ENCODE measurements around the gene TCFL5. TPM values are rescaled to one million over a fixed set of nuclear protein-coding genes. Genes with fewer than 3 reads are reported as not detected.

The TCFL5 gene
- total and polyA plus RNA-seq, 2 donors (not counting 3 experiments of a cell fraction or from before 2014, with no cell fraction given) = 4.4 to 11.1 TPM

- DNase-seq (ENCODE audit: low read depth, low spot score) (no peak), FAIRE-seq (no peak)
- H3K4me3 ChIP-seq (replicated peaks in 1 of 3; ENCODE audit: insufficient read depth in 1 of 3, low read depth in 1 of 3, low read length in 3 of 3) = no peak overlapping the region
- H3K4me1 ChIP-seq (ENCODE audit: control insufficient read depth, extremely low read depth, insufficient read depth, low read length) = peaks cover 4% of the 10 kb centered on the region
- dilution Hi-C loops (cut with MboI; ENCODE audit: extremely low pct_ligation_motif_present, low sequenced_read_pairs) (no loop called here), intact Hi-C loops (cut with micrococcal nuclease) (no loop called here)
- H4K20me1 ChIP-seq (replicated peaks; ENCODE audit: control insufficient read depth, extremely low read depth, insufficient read depth, low read length) = no peaks in the 10 kb centered on the region
- no peak overlapping the region for H3K9ac ChIP-seq (replicated peaks; ENCODE audit: extremely low read depth, insufficient read depth, low read length)
- no peak overlapping the region for H2AFZ ChIP-seq (ENCODE audit: low read depth, low read length)
- CTCF ChIA-PET = no interaction called here
- TF ChIP-seq EZH2 (IDR thresholded peaks at IDR 0.05; ENCODE audit: borderline replicate concordance, low read depth, low read length, severe bottlenecking) (no peak), POLR2A (IDR thresholded peaks at IDR 0.05; ENCODE audit: low read depth, low read length) (no peak), JUN (IDR thresholded peaks at IDR 0.05; ENCODE audit: borderline replicate concordance, insufficient read depth, insufficient read length, low read depth) (no peak), POLR2AphosphoS5 (IDR thresholded peaks at IDR 0.05; ENCODE audit: insufficient read depth, low read depth, low read length) (no peak), GATA2 (IDR thresholded peaks at IDR 0.05; ENCODE audit: insufficient read depth, insufficient read length, low read depth, low read length) (no peak), FOS (IDR thresholded peaks at IDR 0.05; ENCODE audit: borderline replicate concordance, insufficient read depth, low read length) (no peak)
- TF ChIP-seq, protein P1, sequence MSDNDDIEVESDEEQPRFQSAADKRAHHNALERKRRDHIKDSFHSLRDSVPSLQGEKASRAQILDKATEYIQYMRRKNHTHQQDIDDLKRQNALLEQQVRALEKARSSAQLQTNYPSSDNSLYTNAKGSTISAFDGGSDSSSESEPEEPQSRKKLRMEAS (IDR thresholded peaks at IDR 0.05; ENCODE audit: insufficient read depth, insufficient read length) = no peak
- TF ChIP-seq, protein P2, sequence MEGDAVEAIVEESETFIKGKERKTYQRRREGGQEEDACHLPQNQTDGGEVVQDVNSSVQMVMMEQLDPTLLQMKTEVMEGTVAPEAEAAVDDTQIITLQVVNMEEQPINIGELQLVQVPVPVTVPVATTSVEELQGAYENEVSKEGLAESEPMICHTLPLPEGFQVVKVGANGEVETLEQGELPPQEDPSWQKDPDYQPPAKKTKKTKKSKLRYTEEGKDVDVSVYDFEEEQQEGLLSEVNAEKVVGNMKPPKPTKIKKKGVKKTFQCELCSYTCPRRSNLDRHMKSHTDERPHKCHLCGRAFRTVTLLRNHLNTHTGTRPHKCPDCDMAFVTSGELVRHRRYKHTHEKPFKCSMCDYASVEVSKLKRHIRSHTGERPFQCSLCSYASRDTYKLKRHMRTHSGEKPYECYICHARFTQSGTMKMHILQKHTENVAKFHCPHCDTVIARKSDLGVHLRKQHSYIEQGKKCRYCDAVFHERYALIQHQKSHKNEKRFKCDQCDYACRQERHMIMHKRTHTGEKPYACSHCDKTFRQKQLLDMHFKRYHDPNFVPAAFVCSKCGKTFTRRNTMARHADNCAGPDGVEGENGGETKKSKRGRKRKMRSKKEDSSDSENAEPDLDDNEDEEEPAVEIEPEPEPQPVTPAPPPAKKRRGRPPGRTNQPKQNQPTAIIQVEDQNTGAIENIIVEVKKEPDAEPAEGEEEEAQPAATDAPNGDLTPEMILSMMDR (IDR thresholded peaks at IDR 0.05; ENCODE audit: extremely low read depth in 1 of 2, insufficient read depth in 1 of 2, low read depth in 1 of 2, low read length in 2 of 2) = no peak
- no peak overlapping the region for H3K4me2 ChIP-seq (ENCODE audit: insufficient read depth, low read length)
- H3K27ac ChIP-seq (ENCODE audit: insufficient read depth, low read depth, low read length) = no peak overlapping the region
- no peaks in the 10 kb centered on the region for H3K9me1 ChIP-seq (replicated peaks; ENCODE audit: control insufficient read depth, extremely low read depth, insufficient read depth, low read length)
- POLR2A ChIA-PET = no interaction called here
- H3K79me2 ChIP-seq (ENCODE audit: control insufficient read depth, insufficient read depth, low read length) = peaks cover 10% of the 10 kb centered on the region
- no TSS peak for BruUV-seq (replicated peaks)
- H3K9me3 ChIP-seq (replicated peaks; ENCODE audit: control insufficient read depth, insufficient read depth, low read length) = no peaks in the 10 kb centered on the region
- peaks cover 12 to 18% of the 10 kb centered on the region in 2 experiments for H3K27me3 ChIP-seq (ENCODE audit: control insufficient read depth in 2 of 2, insufficient read depth in 2 of 2, low read length in 2 of 2)
- H3K36me3 ChIP-seq (ENCODE audit: control insufficient read depth in 2 of 2, extremely low read depth in 1 of 2, insufficient read depth in 2 of 2, low read length in 2 of 2) = peaks cover 9 to 35% of the 10 kb centered on the region in 2 experiments
Observed at GRCh38 chr20:62811720-62812119, 49.9 kb downstream of the TCFL5 start.

Measured in endothelial cell of umbilical vein (primary cell).